ENCODE results near the gene CELSR1.
"Not testable (repeated sequence)": the region's sequence is repeated elsewhere in the genome, so short reads cannot be mapped to it uniquely, and the experiment has no call there.

The CELSR1 gene

DNA sequence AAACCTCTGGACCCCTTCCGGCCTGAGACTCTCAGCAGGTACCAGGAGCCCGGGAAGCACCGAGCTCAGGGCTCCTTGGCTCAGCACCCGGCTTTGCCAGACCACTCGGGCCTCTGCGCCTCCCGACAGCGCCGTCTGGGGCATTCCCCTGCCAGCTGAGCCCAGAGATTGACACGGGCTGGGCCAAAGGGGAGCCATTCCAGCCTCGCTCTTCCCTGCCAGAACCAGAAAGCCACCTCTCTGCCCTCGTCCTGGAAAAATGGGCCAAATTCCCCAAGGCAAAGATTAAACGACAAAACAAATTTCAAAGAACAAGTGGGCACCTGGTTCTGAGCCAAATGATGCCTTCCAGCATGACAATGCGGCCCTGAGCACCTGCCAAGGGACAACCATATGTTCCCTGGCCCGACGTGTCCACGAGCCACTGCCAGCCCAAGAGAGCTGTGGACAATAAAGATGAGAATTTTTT lies 59.3 kb downstream of the CELSR1 start:
- no peak for DNase-seq

GRCh38 chr22:46476547-46476941 lies 60.9 kb downstream of the CELSR1 start:
- DNase-seq = peak; percentile 58

GRCh38 chr22:46473896-46474557 lies 63.4 kb downstream of the CELSR1 start:
- DNase-seq = no peak

DNA sequence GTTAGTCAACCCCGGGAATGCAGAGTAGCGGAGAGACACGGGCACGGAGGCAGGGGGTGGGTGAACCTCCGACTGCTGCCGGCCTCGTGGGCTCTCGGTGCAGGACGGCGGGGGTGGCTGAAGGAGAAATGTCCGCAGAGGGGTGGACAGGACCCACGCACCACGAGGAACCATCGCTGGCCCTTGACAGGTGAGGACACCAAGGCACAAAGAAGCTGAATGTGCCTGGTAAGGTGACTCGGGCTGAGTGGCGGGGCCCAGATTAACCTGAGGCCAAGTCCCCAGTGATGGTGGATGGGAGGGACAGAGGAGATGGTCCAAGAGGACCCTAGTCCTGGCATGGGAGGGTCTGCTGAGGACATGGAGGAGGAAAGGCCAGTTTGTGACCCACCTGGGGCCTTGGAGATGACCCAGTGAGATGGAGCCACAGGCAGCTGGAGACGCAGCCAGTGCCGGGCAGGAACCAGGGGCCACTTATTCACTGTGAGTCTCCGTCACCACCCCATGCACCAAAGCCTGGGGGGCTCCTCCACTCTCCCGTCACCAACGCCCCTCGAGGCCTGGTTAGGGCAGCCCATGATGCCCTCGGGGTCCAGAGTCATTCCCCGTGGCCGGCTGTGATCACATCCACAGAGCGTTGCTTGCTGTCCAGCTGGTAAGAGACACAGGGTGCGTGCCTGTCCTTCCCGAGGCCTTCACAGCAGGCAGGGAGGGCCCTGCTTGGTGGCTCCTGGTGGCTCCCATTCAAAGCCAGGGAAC lies 64.2 kb downstream of the CELSR1 start:
- DNase-seq = no peak

DNA sequence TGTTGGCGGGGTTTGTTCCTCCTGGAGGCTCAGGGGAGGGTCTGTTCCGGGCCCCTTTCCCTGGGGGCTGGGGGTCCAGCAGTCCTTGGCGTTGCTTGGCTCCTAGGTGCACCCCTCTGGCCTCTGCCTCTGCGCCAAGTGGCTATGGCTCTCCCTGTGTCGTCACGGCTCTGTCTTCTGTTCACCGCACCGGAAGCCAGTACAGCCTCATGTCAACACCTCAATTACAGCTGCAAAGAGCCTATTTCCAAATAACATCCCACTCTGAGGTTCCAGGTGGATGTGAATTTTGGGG lies 64.8 kb downstream of the CELSR1 start:
- DNase-seq = no peak

GRCh38 chr22:46471901-46472721 lies 65.3 kb downstream of the CELSR1 start:
- no peak for DNase-seq

DNA sequence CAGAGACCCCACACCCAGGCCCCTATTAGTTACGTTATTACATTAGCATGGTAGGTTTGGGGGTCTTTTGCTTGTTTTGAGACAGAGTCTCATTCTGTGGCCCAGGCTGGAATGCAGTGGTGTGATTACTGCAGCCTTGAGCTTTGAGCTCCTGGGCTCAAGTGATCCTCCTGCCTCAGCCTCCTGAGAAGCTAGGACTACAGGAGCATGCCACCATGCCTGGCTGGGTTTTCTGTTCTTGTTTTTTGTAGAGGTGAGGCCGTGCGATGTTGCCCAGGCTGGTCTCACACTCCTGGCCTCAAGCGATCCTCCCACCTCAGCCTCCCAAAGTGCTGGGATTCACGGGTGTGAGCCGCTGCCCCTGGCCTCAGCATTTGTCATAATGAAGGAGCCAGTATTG lies 66.1 kb downstream of the CELSR1 start:
- not testable (repeated sequence) for DNase-seq

DNA sequence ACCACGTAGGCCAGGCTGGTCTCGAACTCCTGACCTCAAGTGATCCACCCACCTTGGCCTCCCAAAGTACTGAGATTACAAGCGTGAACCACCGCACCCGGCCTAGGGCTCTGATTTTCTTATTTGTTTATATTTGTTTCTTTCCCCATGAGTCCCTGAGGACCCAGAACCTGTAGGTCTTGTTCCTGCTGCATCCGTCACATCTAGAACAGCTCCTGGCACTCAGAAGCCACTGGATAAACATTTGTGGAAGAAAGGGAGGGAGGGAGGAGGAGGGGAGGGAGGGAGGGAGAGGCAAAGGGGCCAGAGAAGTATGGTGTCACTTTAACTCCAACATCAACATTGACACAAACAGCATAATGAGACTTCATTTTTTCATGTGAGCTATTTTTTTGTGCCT lies 67.7 kb downstream of the CELSR1 start:
- DNase-seq = no peak

DNA sequence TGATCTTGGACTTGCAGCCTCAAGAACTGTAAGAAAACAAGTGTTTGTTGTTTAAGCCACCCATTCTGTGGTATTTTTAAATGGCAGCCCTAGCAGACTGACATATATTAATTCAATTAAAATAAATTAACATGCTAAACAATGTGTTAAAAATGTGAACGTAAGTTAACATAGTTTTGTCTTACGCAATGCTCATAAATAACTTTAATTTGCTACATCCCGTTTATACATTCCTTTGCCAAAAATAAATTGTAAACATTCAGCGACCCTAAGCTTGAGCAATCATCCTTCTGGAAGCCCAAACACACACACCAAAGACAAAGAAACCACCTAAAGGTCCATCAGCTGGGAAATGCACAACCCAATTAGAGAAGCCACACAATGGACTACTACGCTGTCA lies 70.4 kb downstream of the CELSR1 start:
- DNase-seq = no peak

DNA sequence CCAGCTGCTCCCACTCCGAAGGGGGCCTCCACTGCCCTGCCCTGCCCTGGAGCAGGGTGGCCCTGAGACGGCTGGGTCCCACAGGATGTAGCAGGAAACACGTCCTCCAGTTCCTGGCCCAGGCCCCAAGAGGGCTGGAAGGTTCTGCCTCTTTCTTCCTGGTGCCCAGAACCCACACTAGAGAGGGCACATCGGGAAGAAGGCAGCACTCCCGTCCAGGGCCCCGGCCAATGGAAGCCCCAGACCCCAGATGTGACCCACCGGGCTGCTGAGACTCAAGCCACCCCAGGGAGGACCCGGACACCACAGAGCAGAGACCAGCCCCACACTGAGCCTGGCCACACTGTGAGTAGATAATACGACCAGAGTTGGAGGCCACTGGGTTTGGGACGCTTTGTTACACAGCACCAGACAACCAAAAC lies 71.2 kb downstream of the CELSR1 start:
- no peak for DNase-seq

DNA sequence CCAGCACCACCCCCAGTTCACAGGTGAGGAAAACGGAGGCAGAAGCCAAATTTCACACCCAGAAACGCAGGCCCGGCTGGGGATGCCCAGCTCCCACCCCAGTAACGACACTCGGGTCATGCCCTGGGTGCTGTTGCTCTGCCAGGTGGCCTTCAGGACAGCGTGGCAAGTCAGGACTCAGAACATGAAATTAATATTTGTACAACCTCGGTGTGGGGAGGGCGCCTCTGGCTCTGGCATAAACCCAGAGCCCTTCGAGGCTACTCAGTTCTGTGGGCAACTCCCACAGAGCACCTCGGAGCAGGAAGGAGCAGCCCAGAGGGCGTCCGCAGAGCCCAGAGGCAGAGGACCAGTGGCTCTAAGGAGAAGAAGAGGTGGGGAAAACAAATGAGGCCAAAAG lies 71.6 kb downstream of the CELSR1 start:
- DNase-seq = no peak

DNA sequence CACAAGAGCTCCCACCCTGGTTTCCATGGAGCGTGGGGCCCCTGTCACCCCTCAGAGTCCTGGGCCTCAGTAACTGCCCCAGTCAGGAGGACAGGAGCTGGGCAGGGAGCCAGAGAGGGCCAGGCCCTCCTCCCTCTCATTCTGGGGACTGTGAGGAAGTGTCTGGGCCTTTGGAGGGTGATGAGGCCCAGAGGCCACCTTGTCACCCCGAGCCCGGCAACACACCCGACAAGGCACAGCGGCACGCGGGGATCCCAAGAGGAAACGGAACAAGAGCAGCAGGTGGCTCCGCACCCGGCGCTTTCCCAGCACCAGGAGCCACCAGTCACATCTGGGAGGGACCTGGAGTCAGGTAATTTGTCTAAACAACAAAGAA lies 72.1 kb downstream of the CELSR1 start:
- DNase-seq = no peak

DNA sequence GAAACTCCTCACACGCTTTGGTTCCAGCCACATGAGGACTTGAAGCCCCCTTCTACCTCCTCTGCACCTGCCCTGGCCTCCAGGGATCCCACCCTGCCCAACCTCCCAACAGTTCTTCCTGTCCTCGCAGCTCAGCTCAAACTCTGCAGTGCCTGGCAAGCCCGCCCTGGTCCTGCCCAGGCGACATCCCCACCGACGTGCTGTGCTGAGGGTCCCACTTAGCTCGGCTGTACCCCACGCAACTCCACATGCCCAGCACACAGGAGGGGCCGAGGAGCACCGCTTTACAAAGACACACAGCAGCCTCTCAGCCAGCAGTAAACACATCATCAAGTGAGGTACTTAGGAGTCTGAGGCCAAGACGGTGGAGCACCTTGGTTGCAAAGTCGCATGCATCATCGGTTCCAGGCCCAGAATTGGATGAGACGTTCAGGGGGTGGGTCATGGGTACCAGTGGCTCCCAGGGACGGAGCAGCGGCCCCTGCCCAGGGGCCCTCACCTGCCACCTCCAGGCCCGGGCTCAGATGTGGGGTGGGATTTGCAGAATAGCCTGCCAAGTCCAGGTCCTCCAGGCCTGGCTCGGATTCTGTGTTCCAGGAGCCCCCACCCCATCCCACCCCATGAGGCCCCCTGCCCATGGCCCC lies 72.6 kb downstream of the CELSR1 start:
- no peak for DNase-seq

DNA sequence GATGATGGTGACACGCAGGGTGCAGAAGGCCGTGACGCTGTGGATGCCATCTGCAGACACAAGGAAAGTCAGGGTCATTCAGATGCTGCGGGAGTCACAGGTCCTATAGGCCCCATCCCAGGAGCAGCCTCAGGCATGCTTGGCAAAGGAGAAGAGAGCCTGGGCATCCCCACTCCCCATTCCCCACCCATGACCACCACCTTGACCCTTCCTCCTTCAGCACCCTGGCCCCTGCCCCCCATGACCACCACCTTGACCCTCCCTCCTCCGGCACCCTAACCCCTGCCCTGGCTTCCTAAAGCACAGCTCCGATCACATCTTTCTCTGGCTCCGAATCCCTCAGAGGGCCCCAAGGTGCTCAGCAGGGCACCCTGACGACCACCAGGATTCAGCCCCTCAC lies 73.1 kb downstream of the CELSR1 start:
- no peak for DNase-seq

GRCh38 chr22:46463435-46464227 lies 73.8 kb downstream of the CELSR1 start:
- no peak for DNase-seq

DNA sequence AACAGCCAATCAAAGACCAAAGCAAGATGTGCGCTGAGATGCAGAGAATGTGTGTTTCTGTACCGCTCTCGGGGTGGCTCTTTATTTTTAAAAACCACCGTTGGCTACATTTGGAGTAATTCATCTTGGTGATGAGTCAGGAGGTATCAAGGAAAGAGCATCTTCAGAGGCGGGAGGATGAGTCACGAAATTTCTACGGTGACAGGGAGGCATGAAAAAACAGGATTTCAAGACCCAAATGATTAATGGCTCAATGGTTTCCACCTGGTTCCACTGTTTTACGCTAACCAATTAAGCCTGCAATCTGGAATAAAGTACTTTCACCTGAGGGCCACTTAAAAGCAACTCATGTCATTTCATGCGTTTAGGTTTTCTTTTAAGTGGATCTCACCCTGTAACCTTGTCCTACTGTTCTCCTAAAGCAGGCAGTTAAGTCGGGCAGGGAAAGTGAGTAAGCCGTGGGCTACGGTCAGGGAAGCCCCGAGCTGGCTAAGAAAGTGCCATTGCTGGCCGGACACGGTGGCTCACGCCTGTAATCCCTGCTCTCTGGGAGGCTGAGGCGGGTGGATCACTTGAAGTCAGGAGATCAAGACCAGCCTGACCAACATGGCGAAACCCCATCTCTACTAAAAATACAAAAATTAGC lies 74.6 kb downstream of the CELSR1 start:
- no peak for DNase-seq

DNA sequence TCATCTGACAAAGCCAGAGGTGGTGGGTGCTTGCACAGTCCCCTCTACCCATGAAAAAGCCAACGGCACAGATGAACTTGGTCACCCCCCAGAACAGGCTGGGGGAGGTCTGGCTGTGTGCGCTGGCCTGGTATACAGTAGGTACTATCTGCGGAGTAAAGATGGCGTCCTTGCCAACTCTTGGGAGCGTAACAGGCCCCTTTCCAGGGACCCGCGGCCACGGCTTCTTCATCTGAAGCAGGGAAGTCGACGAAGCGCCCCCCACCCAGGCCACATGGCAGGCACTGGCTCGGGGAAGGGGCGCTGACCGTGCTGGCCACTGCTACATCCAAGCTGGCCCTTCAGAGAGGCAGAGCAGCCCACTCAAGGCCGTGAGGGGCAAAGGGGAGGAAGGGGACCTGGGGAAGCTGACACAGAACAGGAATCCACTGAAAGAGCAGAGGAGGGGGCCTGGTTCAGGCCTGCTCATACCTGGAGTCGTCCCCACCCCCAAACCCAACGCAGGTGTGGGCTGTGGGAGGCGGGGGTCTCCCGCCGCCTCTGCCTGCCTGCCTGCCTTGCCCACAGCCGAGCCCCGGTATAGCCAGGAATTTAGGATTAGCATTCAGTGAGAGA lies 75.7 kb downstream of the CELSR1 start:
- no peak for DNase-seq

DNA sequence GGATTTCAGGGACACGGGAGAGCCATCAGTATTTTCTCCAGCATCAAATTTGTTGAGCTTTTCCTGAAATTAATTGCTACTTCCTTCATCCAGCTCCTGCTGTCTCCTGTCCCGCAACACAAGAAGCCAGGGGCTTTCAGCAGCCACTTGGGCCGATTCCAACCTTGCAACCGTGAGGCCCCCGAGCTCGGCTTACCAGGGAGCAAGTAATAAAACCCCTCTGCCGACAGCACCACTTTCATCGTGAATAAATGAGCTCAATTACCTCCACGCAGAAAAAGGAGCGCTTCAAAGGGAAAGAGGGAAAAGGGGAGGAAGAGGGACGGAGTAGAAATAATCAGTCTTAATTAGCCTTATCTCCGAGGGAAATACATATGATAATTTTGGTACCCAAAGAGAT lies 76.6 kb downstream of the CELSR1 start:
- no peak for DNase-seq

- DNase-seq = no peak
Measured at GRCh38 chr22:46459347-46460065, 77.9 kb downstream of the CELSR1 start.

GRCh38 chr22:46458525-46458924 lies 78.9 kb downstream of the CELSR1 start:
- DNase-seq = no peak
